GM12873 (cell line): ENCODE data around the gene ACTRT2.

Experiments used
- CTCF ChIP-seq: IDR thresholded peaks from 2 replicates; pipeline ENCODE4 v1.5.1; 2012; ENCODE audit warnings: low read depth, mild to moderate bottlenecking, moderate library complexity, low read length, control low read depth; ENCODE audit not compliant: insufficient read depth; ENCODE audit errors: missing control alignments

The ACTRT2 gene

GRCh38 chr1:3070644-3071564 lies 49.6 kb downstream of the ACTRT2 start:
- TF ChIP-seq CTCF = no peak

GRCh38 chr1:3071565-3072390 lies 50.5 kb downstream of the ACTRT2 start:
- TF ChIP-seq CTCF = no peak
